COLO829 (cell line): Measurements from ENCODE around the gene CHD5.

Experiments used
- DNase-seq: peaks from one replicate; pipeline ENCODE4 v3.0.0; 2012; ENCODE audit warnings: low spot score

Gene CHD5

DNA sequence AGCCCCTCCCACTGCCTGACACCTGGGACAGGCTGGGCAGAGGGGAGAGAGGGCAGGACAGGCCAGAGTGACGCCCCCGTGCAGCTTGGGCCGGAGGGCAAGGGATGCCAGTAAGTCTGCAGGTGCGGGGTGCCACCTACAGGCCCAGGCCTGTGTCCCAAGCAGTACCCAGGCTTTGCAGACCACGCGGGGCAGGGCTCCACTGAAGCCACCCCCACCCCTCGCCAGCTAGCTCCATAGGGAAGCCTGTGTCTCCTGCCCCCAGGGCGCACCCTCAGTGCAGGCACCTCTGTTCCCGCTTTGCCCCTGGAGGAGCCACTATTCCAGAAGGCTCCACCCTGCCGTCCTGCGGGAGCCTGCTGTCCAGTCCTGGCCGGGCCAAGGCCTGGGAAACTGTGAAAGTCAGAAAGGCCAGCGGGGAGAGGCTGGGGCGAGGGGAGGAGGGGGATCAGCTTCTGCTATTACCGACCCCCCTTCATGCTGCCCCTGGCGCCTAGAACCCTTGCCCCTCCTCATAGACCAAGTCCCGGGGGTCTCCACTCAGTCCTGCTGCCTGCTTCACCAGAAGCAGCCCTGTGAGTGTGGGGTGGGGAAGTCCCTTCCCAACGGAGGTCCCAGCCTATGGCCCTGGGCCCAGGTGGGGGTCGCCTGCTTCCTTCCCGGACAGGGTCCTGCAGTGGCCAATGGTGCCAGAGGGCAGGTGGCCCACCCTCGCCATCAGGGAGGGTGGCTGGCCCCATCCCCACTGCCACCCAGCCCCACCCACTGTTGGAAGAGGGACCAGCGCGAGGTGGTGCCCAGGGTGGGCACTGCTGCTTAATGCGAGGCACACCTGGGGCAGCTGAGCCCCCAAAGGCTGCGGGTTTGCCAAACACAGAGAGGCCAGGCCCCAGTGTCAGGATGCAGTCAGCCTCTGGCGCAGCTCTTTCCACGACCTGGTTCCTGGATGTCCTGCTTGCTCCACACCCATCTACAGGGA is 80.0 kb downstream of the CHD5 start:
- DNase-seq: no peak

GRCh38 chr1:6099297-6099696 is 80.8 kb downstream of the CHD5 start:
- no peak for DNase-seq

- DNase-seq: no peak
Observed at GRCh38 chr1:6098303-6099215, 81.6 kb downstream of the CHD5 start.

- DNase-seq: no peak
Observed at GRCh38 chr1:6097824-6098223, 82.3 kb downstream of the CHD5 start.

DNA sequence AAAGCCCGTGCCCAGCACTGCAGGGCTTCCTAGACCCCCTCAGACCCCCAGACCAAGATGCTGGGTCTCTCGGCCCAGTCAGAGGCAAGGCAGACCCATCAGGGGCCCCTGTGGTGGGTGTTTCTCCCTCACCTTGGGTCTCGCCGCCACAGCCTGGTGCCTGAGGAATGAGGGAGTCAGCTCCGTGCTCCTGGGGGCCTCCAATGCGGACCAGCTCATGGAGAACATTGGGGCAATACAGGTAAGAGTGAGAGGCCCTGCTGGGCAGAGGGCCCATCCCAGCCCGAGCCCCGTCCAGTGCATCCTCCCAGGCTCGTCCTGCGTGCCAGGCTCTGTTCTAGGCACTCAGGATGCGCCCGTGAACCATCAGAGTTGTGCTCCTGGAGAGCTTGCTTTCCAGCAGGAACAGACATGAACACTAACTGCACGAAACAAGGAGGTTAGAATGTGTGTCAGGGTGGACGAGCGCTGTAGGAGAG is 83.0 kb downstream of the CHD5 start:
- DNase-seq: no peak

DNA sequence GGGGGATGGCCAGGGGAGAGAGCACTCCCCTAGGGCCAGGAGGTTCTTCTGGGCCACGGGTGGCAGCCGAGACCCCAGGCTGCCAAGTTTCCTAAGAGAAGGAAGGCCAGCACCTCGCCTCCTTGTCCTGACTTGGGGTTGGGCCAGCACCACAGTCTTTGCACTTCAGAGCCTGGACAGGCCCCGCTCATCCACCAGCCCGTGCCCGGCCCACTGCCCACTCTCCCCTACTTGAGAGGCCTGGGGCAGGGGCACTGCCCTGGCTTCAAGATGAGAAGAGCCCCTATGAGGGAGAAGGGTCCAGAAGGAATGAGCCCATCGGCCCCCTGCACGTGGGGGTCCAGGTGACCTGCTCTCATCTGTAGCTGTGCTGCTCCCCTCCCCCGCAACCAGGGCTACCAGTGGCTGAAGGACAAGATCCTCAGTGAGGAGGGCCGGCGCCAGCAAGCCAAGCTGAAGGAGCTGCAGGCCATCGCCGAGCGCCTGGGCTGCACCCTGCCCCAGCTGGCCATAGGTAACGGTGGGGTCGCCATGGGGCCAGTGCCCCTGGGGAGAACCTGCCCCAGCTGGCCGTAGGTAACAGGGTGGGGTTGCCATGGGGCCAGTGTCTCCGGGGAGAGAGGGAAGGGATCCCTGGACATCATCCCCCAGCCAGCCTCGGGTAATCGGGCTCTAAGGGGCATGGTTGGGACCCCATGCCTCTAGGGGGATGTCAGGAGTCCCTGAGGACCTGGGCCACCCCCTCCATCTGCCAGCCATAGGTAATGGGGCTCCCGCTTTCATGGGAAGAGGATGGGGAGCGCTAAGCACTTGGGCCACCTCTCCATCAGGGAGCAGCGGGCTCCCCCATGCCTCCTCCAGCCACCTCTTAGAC is 83.6 kb downstream of the CHD5 start:
- no peak for DNase-seq

DNA sequence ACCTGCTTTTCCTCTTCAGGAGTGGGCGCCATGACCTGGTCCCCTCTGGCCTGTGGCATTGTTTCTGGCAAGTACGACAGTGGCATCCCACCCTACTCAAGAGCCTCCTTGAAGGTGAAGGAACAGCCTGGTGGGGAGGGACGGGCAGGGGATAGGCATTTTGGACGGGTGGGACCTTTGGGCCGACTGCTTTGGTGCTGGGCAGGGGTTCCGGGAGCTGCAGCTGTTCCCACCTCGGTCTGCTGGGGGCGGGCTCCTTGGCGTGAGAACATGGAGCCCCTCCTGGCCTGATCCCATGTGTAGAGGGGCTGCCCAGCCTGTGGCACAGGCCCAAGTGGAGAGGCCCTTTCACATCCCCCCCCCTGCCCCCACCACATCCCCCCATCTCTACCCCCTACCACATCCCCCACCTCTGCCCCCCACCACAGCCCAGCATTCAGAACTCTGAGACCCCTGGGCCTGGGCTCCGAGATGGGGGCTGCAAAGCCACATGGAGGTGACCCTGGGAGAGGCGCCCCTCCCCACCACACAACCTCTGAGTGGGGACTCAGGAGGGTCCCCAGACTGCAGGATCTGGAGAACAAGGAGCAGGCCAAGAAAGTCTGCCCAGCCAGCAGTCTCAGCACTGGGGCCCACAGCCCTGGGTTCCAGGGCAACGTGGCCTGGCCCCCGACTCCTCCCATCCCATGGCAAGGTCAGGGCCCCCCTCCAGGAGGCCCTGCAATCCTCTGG is 84.4 kb downstream of the CHD5 start:
- DNase-seq: no peak

- DNase-seq: no peak
Observed at GRCh38 chr1:6094801-6095505, 85.2 kb downstream of the CHD5 start.

DNA sequence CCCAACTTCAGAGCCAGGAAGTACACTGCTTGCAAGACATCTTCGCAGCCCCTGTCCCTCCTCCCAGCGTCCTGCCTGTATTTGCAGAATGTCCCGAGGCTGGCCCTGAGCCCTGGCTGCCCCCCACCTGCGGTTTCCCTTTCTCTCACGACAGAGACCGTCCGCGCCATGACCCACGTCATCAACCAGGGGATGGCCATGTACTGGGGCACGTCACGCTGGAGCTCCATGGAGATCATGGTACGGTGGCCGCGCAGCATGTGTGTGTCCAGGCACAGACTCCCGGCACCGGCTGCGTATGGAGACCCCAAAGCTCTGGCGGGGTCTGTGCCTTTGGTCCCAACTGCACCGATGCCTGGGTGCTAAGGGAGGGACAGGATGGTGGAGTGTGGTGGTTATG is 85.9 kb downstream of the CHD5 start:
- DNase-seq: no peak

DNA sequence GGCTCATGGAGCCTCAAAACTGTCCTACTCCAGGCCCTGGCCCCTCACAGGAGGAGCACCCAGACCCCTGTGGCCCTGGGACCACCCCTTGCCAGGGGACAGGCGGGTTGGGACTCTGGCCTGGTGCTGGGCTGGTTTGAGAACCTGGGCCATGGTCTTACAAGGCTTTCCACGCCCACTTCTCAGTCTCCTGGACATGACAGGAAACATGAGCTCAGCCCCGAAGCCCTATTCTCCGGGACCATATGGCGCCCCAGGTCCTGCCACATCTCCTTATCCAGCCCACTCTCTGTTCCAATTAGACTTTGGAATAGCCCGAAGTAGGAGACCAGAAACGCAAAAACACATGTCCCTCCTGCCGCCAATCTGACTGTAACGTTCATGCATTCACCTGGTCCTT is 86.5 kb downstream of the CHD5 start:
- DNase-seq: no peak

- no peak for DNase-seq
Observed at GRCh38 chr1:6093071-6093470, 87.0 kb downstream of the CHD5 start.

DNA sequence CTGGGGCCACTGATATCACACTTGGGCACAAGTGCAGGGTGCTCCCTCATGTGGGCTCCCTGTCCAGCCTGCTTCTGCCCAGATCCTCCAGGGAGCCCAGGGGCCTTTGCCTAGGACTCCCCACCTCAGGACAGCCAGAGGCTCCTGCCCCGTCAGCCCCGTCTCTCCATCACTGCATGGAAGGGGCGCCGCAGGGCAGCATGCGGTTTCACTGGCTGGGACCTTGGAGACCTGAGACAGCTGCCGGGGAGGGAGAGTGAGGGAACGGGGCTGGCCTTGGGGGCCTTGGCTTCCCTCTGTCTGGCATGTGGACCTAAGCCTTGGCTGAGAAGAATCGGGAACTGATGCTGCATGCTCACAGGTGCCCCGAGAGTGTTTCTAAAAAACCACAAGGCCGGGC is 87.9 kb downstream of the CHD5 start:
- DNase-seq: no peak

DNA sequence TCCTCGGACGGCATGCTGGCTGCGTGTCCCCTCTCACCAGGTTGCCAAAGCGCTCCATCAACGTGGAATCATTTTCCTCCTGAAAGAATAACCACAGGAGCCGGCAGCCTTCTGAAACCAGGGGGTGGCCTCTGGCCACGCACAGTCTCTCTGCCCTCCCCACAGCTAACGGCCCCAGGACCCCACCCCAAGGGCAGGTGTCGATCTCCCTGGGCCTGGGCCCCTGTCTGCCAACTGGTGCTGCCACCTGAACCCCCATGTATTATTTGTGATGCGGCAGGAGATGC is 88.4 kb downstream of the CHD5 start:
- no peak for DNase-seq

DNA sequence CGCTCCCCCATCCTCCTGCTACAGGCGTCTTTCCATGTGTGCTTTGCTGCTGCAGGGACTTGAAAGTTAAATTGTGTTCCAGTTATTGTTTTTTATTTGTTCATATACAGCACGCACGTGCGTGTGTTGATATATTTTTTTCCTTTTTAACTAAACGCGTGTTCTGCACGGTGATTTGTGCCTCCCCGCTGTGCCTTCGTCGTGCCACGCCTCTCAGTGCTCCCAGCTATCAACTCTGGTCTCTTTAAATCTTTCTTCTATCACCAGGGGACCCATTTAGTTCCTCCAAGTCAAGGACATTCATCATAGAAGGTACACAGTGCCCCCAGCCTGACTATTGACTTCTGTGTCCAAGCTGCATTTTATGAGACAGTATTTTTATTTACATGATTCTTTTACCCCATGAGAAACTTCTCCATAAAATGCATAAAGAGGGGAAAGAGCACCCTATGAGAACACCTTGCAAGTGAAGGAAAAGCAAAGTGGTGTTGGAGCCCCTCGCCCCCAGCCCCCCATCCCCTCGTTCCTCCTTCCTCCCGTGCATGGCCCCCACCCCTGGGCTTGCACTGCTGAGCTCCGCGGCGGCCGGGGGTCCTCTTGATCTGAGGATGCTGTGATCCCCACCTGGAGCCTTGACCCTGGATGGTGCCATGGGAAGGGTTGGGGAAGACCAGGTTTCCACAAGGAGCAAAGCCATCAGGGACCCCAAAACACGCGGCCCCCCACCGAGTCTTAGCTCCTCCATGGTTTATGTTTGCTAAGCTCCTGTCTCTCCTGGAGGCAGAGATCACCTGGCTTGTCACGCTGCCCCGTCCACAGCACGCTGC is 88.9 kb downstream of the CHD5 start:
- DNase-seq: no peak

GRCh38 chr1:6090288-6090687 is 89.8 kb downstream of the CHD5 start:
- DNase-seq: no peak

DNA sequence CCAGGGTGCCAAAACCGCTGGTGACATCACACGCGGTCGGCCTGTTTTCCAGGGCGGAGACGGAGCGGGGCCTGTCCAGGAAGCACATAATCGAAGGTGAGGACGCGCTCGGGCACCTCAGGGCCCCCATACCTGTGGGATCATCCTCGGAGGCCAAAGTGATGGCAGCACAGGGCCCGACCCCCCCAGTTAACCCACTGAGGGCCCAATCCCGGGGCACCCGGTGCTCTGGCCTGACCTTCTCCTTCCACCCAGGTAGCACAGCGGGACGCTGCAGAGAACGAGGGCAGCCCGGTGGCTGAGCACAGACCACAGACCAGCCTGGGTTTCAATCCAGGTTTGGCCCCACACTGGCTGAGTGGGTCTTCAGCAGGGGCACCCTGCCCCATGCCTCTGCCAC is 91.2 kb downstream of the CHD5 start:
- no peak for DNase-seq

DNA sequence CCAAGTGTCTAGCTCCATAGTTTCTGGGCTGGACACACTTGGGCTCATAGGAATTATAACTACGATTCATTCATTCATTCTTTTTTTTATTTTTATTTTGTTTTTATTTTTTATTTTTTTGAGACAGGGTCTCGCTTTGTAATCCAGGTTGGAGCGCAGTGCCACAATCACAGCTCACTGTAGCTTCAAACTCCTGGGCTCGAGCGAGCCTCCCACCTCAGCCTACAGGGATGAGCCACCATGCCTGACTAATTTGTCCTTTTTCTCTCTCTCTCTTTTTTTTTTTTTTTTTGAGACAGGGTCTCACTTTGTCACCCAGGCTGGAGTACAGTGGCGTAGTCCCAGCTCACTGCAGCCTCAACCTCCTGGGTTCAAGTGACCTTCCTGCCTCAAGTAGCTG is 92.2 kb downstream of the CHD5 start:
- DNase-seq: no peak

GRCh38 chr1:6087377-6087772 is 92.7 kb downstream of the CHD5 start:
- DNase-seq: no peak

DNA sequence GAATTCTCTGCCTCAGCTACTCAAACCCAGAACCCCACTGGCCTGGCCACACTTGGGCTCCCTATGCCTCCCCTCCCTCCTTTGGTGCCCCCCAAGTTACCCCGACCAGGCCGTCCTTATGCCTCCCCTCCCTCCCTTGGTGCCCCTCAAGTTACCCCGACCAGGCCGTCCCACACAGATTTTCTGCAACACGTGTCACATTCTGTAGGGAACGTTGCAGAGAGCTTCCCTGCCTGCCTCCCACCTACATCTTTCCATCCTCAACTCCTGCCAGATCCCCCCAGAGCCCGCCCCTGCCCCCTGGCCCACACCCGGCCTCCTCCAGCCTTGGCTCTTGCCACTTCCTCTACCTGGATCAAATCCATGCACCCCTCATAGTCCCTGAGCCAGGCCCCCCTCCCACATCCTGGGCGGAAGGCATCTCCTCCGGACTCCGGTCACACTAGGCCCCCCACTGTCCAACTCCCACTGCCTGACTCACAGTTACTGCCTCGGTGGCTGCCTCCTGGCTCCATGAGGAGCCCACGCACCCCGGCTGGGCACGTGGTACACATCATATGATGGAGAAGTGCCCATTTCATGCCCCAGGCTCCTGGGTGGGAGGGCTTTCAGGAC is 93.3 kb downstream of the CHD5 start:
- no peak for DNase-seq
